Dermis blood vessel endothelial cell (primary cell): ENCODE data around the gene FAM20A. TPM values are rescaled to one million over a fixed set of nuclear protein-coding genes. Genes with fewer than 3 reads are reported as not detected.
"Not testable (repeated sequence)": the region's sequence is repeated elsewhere in the genome, so short reads cannot be mapped to it uniquely, and the experiment has no call there.

Experiments
- DNase-seq: peaks from one replicate; pipeline ENCODE4 v3.0.0; 2010
- total RNA-seq: library from RNA; depleted of rRNA; stranded (reverse); fragments of >200 nt; gene quantifications from 2 replicates; pipeline ENCODE4 v1.2.3, GENCODE V29; 2014

The FAM20A gene
- total RNA-seq, 1 donor from 2014 or later, result not detected

- no peak for DNase-seq
These were observed 82.9 kb downstream of the FAM20A start for GRCh38 chr17:68518063-68518815.

GRCh38 chr17:68517605-68518004, 83.6 kb downstream of the FAM20A start:
- not testable (repeated sequence) for DNase-seq

- DNase-seq, result no peak
These were observed 84.4 kb downstream of the FAM20A start for GRCh38 chr17:68516732-68517131.

GRCh38 chr17:68514831-68515635, 86.1 kb downstream of the FAM20A start:
- DNase-seq, result peak; percentile 90

- DNase-seq, result peak; percentile 12
These were observed 87.2 kb downstream of the FAM20A start for GRCh38 chr17:68513932-68514331.

GRCh38 chr17:68512960-68513474, 88.2 kb downstream of the FAM20A start:
- DNase-seq, result peak; percentile 59

GRCh38 chr17:68512247-68512959, 88.8 kb downstream of the FAM20A start, which contains the start of gene PRKAR1A:
PRKAR1A (plus strand) TSS chr17:68512430; CDS start chr17:68515400, 2,970 bp downstream.
- DNase-seq, result peak; percentile 97

GRCh38 chr17:68511671-68512246, 89.4 kb downstream of the FAM20A start:
- DNase-seq, result peak; percentile 57

GRCh38 chr17:68511254-68511670, 89.9 kb downstream of the FAM20A start:
- DNase-seq, result no peak

- peak; percentile 77 for DNase-seq
These were observed 91.8 kb downstream of the FAM20A start for GRCh38 chr17:68509141-68510057.

GRCh38 chr17:68507576-68507975, 93.6 kb downstream of the FAM20A start:
- DNase-seq, result no peak

- no peak for DNase-seq
These were observed 95.2 kb downstream of the FAM20A start for GRCh38 chr17:68505951-68506350.

GRCh38 chr17:68501074-68501473, 100.1 kb downstream of the FAM20A start:
- DNase-seq, result no peak

- no peak for DNase-seq
These were observed 101.6 kb downstream of the FAM20A start for GRCh38 chr17:68499587-68499986.

GRCh38 chr17:68498479-68499326, 102.5 kb downstream of the FAM20A start:
- DNase-seq, result peak; percentile 34

GRCh38 chr17:68497885-68498319, 103.3 kb downstream of the FAM20A start:
- no peak for DNase-seq

GRCh38 chr17:68495081-68495480, 106.1 kb downstream of the FAM20A start:
- DNase-seq, result no peak

GRCh38 chr17:68492394-68493054, 108.6 kb downstream of the FAM20A start:
- DNase-seq, result not testable (repeated sequence)

- no peak for DNase-seq
These were observed 109.6 kb downstream of the FAM20A start for GRCh38 chr17:68491381-68492231.
